NK-92 treated with Interleukin-12 subunit alpha and Interleukin-12 subunit beta, amount 100 ng/mL, for 24 hours (cell line): Measurements from ENCODE around the gene CTAG1A.
"Not testable (repeated sequence)": the region's sequence is repeated elsewhere in the genome, so short reads cannot be mapped to it uniquely, and the experiment has no call there.

ENCODE experiments used
- DNase-seq: peaks from one replicate; lab custom pipeline; 2025; lab: John Stamatoyannopoulos, UW

Gene CTAG1A

DNA sequence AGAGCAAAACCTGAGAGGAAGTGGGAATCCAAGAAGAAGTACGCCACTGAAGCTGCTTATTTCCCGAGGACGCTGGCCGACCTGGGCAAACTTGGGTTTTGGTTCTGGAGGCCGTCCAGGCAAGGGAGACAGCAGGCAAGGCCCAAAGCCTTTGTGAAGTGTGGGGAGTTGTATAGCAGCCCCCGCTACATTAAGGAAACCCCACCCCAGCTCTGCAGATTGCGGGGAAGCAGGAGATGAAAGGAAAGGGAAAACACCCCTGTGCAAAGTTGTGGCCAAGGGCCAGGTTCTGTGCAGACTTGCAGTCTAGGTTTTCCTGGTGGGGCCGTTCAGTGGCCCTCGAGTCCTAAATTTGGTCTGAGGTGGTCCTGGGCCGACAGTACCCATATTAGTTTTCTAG is 11.9 kb upstream of the CTAG1A start:
- not testable (repeated sequence) for DNase-seq

DNA sequence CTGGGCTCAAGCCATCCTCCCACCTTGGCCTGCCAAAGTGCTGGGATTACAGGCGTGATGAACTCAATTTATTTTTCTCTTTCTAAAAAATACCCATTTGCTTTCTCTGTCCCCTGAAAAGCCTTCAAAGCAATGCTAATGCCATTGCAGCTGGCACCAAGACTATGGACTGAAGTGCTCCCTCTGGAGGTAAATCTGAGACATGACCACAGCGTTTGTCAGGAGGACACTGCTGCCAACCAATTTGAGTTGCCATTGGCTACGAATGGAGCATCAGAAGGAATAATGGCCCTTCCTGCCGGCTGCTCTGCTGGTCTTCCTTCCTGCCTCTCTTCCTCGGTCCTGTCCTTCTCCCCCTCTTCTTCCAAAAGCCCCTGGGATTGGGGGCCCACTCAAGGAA is 9.9 kb upstream of the CTAG1A start:
- not testable (repeated sequence) for DNase-seq

DNA sequence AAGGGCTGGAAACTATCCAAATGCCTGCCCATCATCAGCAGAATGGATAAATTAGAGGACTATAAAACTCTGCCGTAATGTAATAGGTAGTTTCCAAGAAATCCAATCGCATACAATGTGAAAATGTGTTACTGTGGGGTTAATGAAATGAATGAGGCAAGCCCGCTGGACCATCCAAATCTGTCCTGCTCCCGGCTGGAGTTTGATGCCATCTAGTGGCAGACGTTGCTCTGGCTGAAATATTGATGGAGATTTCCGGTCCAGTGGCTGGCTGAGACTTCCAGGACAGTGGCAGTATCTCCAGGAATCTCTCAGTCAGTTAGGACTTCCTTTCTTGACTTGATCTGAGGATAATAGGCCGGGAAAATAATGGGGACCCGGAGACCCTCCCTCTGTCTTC is 1.9 kb upstream of the CTAG1A start:
- DNase-seq, result not testable (repeated sequence)

DNA sequence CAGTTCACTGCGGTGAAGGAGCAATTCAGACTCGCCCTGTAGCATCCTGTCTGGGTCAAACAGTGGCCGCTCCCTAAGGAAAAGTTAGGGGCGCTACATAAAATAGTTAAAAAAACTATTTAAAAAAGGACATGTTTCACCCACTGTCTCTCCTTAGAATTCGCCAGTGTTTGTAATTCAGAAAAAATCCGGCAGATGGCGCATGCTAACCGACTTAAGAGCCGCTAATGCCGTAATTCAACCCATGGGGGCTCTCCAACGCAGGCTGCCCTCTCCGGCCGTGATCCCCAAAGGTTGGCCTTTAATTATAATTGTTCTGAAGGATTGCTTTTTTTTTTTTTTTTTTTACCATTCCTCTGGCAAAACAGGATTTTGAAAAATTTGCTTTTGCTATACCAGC is 5.5 kb downstream of the CTAG1A start:
- not testable (repeated sequence) for DNase-seq

DNA sequence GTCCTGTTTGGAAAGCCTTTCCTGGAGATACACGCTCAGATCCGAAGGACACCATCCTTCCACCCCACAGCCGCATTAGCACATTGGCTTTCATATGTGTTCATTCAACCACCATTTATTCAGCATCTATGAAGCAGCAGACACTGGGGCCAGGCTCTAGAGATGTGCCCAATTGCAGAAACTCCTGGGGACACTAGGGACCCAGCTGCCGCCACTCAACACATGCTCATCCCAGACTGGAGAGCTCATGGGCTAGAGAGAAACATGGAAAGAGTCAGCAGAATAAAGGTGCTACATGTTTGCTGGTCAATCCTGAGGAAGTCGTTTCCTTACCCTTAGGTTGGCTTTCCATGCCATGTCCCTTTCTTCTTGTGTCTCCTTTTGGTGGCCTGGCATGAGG is 7.6 kb downstream of the CTAG1A start:
- DNase-seq, result no peak

DNA sequence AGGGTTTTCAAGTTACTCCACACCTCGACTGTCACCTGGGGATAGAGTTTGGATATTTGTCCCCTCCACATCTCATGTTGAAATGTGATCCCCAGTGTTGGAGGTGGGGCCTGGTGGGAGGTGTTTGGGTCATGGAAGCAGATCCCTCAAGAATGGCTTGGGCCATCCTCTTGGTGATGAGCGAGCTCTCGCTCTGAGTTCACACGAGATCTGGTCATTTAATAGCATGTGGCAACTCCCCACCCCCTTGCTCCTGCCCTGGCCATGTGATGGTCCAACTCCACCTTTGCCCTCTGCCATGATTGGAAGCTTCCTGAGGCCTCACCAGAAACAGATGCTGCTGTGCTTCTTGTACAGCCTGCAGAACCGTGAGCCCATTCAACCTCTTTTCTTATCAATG is 8.3 kb downstream of the CTAG1A start:
- no peak for DNase-seq

DNA sequence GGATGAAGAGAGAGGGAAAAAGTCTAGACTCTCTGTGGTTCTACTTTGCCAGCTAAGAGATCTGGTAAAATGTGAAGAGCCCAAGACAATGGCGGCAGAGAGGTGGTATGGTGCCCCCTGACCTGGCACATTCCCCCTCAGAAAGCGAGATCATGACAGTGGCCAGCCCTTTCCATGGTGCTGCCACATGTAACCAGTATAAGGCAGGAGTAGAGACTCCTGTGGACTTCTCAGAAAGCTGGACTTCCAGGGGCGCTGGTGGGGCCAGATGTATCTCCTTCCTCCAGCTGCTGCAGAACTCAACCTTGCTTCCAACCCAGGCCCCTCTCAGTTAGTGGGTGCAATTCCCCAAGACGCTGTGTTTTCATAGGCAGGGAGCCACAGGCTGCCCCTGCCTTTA is 9.6 kb downstream of the CTAG1A start:
- DNase-seq, result no peak

DNA sequence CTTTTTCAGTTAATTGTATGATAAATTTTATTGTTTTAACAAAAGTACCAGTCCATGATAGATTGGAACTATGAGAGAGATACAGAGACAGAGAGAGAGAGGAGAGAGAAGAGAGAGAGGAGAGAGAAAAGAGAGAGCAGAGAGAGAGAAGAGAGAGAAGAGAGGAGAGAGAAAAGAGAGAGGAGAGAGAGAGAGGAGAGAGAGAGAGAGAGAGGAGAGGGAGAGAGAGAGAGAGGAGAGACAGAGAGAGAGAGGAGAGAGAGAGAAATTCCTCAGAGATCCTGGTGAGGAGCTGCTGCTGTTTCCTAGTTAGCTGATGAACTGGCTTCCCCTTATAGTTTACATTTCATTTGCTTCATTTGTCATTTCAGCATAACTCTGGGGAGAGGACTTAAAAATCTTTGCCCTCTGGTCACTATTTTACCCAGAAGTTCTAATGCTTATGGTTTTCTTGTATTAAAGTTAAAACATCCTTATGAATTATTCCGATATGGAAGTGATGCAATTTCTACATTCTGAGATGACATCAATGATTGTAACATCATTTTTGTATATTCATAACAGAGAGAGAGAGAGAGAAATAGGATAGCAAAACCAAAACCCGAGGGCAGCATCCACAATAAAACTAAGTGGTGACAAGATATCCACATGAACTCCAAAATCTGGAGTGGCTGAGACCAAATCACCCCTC is 10.8 kb downstream of the CTAG1A start:
- DNase-seq, result no peak

DNA sequence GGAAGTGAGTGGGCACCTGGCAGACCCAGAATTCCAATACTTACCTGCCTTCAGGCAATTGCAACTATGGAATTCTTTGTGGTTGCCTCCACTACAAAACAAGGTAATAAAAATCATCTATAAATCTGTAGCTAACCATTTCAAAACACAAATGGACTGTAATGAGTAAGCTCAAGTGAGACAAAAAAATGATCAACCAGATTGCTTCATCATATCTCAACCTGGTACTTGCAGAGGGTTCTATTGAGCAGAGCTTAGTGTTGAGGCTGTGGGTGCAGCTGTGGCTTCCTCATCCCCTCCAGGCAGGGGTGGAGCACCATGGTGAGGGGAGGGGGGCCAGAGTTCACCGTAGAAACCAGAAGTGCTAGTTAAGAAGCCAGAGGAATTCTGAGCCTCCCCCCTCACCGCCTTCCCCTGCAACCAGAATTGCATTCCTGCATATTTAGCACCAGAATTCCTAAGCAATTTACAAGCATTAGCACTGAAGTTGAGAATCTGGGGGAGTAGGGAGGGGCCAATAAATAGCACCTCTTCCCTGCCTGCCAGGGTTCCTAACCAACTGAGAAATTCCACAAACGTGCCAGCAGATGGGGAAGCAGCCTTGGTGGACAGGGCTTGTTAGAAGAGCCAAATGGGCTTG is 11.5 kb downstream of the CTAG1A start:
- peak; percentile 29 for DNase-seq

DNA sequence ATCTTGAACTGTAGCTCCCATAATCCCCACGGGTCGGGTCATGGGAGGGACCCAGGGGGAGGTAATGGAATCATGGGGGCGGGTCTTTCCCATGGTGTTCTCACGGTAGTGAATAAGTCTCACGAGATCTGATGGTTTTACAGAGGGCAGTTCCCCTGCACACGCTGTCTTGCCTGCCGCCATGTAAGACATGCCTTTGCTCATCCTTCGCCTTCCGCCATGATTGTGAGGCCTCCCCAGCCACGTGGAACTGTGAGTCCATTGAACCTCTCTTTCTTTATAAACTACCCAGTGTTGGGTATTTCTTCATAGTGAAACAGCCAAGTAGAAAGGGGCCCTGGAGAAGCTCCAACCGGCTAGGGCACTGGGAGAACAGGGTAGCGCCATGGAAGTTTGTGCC is 12.3 kb downstream of the CTAG1A start:
- DNase-seq, result no peak

DNA sequence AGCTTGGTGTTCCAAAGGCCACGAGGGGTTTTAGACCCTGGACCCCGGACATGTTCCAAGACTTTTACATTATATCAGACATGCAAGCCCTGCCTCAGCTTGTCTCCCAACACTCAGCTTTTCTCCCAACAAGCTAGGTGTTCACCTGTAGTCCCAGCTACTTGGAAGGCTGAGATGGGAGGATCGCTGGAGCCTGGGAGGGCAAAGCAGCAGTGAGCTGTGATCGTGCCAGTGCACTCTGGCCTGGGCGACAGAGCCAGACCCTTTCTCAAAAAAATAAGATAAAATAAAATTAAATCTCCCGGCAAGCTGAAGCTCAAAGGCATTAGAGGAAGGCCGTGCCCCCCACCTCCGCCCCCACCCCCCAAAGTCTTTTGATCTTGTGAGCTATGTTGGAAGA is 13.7 kb downstream of the CTAG1A start:
- DNase-seq, result no peak

DNA sequence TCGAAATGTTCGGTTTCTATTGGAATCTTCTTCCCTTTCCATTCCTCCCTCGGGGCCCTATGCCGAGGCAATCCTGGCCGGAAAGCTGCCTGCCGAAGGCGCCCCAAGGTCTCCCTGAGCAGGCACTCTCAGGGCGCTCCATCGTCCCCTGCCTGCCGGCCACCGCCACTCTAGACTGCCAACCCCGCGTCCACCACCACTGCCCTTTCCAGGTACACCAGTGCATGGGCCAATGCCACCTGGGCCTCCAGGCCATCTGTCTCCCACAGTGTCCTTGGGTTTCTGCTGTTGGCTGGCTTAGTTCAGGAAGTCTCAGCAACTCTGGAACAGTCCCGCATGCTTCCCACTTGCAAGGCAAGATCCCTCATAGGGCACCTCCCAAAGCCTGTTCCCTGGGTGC is 14.6 kb downstream of the CTAG1A start:
- no peak for DNase-seq

DNA sequence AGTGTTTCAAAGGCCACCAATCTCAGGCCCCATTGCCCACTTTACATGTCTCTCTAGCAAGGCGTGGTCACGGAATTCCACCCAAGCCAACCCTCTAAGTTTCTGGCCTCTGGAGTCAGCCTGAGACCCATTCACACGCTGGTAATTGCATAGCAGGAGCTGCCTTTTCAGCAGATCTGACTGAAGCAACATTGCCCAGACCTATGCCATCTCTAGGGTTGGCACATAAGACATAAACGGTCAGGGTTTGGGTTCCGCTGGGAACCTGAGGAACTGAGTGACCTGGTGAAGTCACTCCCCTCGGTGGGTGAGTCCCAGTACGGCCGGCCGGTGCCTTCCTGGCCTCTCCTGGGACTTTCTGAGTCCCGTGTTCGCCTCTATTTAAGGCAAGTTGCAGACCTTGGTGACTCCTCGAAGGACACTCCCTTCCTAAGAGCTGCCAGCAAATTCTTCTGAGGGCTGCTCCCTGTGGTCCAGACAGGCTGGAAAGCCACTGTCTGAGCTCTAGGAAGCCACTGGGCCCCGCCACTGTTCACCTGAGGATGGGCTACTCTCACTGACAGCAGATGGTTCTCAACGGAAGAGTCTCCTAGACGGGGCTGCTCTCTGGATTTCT is 15.9 kb downstream of the CTAG1A start:
- no peak for DNase-seq

DNA sequence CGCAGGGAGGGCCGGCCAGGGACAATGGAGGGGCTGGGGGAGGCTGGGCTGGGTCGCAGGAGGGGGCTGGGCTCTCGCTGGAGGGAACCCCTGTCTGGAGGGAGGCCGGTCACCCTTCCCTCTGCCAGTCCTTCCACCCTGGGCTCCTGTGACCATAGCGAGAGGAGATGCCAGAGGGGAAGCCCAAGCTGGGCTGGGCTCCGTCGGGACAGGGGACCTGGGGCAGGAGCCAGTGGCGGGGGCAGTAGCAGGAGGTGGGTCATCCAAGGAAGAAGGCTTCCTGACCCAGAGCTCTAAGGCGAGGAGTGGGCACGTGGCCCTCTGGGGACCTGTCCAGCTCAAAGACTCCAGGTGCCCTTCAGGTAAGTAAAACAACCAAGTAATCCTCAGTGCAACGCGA is 17.3 kb downstream of the CTAG1A start:
- DNase-seq, result no peak

DNA sequence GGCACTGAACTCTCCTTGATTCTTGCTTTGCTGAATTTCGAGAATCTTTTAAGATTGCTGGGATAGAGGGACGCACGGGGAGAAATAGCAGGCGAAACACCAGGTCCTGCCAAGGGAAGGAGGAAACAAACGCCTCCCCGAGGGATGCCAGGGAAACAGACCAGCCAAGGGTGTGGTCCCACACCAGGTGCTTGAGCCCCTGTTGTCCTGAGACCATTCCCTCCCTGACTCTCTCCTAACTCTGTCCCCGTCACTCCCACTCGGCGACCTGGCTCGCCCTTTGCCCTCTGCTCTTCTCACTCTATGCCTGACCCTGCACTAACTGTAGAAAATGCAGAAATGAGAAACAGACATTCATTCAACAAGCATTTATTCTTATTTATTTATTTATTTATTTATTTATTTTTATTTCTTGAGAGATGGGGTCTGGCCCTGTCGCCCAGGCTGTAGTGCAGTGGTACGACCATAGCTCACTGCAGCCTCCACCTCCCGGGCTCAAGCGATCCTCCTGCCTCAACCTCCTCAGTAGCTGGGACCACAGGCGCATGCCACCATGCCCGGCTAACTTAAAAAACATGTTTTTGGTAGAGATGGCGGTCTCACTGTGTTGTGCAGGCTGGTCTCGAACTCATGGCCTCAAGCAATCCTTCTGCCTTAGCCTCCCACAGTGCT is 18.0 kb downstream of the CTAG1A start:
- DNase-seq, result no peak

DNA sequence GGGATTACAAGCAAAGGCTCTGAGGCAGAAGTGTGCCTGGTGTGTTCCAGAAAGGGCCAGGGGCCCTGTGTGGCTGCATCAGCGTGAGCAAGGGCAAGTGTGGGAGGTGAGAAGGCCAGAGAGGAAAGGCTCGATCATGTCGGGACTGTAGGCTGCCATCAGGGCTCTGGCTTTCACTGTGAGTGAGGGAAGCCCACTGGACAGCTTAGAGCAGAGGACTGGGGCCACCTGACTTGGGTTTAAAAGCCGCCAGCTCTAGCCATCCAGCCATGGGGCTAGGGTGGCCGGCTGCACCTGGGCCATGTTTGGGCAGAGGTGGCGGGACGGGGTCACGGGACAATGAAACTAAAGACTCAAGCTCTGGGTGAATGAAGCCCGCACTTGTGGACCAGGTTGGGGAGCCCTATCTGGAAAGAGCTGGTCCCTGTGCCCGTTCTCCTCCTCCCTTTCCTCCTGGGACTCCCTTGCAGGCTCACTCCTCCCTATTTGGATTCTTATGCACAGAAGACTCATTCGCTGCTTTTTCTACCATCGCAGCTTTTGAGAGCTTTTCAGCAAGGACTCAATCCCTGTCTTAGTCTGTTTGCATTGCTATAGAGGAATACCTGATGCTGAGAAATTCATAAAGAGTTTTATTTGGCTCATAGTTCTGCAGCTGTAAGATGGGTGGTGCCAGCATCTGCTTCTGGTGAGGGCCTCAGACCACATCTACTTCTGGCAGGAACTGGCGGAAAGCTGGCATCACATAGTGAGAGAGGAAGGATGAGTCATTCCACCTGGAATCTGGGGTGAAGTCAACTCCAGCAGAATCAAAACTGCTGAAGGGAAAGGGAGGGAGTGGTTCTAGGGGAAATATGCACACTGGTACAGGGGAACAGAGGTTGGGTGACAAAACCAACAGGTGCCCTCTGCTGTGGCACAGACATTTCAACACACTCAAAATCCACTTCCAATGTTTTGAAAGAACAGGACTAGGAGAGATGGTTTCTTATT is 18.8 kb downstream of the CTAG1A start:
- no peak for DNase-seq

DNA sequence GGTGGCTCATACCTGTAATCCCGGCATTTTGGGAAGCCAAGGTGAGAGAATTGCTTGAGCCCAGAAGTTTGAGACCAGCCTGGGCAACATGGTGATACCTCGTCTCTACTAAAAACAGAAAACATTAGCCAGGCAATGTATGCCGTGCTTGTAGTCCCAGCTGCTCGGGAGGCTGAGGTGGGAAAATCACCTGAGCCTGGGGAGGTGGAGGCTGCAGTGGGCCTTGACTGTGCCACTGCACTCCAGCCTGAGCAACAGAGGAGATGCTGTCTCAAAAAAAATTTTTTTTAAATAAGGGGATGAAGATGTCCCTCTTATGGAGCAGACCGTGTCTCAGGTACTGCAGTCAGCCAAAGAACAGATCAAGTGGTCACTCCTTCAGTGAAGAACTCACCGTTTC is 20.6 kb downstream of the CTAG1A start:
- DNase-seq, result no peak

DNA sequence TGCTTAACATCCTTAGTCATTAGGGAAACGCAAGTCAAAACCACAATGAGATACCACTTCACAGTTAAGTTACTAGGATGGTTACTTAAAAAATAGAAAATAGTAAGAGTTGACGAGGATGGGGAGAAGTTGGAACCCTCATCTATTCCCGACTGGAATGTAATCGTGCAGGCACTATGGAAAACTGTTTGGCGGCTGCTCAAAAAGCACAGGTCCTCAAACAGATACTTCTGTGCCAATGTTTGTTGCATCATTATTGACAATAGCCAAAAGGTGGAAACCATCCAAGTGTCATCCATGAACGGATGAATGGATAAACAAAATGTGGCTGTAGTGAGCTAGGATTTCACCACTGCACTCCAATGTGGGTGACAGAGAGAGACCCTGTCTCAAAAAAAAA is 22.4 kb downstream of the CTAG1A start:
- no peak for DNase-seq

DNA sequence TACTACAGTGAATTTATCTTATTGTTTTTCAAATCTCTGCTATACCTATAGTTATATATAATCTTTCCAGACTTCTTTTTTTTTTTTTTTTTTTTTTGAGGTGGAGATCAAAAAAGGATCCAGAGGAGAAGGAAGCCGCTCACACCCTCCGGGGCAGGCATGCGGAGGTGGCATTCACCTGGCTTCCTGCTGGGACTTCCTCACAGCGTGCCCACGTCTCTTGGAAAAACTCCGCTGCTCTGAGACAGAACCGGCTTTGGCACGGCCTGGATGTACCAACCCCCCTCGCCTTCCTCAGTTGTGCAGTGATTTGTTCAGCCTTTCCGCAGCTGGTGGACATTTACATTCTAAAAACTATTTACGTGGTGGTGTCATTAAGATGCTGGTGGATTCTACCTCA is 23.0 kb downstream of the CTAG1A start:
- DNase-seq, result not testable (repeated sequence)

DNA sequence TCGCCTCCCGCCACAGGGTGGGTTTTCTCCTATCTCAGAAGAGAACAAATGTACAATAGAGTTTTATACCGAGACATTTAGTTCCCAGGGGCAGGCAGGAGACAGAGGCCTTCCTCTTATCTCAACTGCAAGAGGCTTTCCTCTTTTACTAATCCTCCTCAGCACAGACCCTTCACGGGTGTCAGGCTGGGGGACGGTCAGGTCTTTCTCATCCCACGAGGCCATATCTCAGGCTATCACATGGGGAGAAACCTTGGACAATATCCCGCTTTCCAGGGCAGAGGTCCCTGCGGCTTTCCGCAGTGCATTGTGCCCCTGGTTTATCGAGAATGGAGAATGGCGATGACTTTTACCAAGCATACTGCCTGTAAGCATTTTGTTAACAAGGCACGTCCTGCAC is 23.9 kb downstream of the CTAG1A start:
- not testable (repeated sequence) for DNase-seq

DNA sequence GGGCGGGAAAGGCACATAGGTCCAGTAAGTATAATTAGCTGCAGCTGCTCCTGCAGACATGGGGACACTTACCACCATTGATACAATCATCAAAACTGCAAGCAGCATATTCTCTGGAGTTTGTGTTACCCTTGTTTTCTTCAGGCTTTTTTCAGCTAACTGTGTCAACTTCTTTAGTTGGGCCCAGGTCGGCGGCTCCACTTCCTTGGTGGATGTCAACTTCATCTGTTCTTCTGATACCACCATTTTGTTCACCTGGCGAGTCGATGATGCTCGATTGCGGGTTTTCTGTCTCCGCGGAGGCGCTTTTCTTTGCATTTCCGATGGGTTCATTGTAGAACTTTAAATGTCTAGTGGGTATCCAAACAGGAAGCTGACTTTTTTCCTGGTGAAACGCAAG is 26.2 kb downstream of the CTAG1A start:
- not testable (repeated sequence) for DNase-seq

DNA sequence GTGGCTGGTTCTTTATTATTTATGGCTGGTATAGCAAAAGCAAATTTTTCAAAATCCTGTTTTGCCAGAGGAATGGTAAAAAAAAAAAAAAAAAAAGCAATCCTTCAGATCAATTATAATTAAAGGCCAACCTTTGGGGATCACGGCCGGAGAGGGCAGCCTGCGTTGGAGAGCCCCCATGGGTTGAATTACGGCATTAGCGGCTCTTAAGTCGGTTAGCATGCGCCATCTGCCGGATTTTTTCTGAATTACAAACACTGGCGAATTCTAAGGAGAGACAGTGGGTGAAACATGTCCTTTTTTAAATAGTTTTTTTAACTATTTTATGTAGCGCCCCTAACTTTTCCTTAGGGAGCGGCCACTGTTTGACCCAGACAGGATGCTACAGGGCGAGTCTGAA is 28.7 kb downstream of the CTAG1A start:
- not testable (repeated sequence) for DNase-seq
